Panc1 (cell line): Measurements from ENCODE around the gene ITFG1.

Experiments
- CTCF ChIP-seq: fragments of 450-650 bp; IDR thresholded peaks from 2 replicates; pipeline ENCODE4 v1.5.1; 2017; ENCODE audit warnings: mild to moderate bottlenecking
- TF ChIP-seq, protein P1 (sequence below), 2 experiments: IDR thresholded peaks; 2 replicates each; pipeline ENCODE4 v1.6.1; 2011 to 2012; ENCODE audit warnings: low read depth in 2 of 2, control low read depth in 1 of 2, low read length in 1 of 2, mild to moderate bottlenecking in 1 of 2, moderate library complexity in 1 of 2; ENCODE audit not compliant: insufficient read depth in 1 of 2

GRCh38 chr16:47310792-47311211 is 150.1 kb downstream of the ITFG1 start:
- no peak for TF ChIP-seq CTCF
- TF ChIP-seq, protein P1, sequence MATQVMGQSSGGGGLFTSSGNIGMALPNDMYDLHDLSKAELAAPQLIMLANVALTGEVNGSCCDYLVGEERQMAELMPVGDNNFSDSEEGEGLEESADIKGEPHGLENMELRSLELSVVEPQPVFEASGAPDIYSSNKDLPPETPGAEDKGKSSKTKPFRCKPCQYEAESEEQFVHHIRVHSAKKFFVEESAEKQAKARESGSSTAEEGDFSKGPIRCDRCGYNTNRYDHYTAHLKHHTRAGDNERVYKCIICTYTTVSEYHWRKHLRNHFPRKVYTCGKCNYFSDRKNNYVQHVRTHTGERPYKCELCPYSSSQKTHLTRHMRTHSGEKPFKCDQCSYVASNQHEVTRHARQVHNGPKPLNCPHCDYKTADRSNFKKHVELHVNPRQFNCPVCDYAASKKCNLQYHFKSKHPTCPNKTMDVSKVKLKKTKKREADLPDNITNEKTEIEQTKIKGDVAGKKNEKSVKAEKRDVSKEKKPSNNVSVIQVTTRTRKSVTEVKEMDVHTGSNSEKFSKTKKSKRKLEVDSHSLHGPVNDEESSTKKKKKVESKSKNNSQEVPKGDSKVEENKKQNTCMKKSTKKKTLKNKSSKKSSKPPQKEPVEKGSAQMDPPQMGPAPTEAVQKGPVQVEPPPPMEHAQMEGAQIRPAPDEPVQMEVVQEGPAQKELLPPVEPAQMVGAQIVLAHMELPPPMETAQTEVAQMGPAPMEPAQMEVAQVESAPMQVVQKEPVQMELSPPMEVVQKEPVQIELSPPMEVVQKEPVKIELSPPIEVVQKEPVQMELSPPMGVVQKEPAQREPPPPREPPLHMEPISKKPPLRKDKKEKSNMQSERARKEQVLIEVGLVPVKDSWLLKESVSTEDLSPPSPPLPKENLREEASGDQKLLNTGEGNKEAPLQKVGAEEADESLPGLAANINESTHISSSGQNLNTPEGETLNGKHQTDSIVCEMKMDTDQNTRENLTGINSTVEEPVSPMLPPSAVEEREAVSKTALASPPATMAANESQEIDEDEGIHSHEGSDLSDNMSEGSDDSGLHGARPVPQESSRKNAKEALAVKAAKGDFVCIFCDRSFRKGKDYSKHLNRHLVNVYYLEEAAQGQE (IDR thresholded peaks at IDR 0.05; ENCODE audit: insufficient read depth in 1 of 2, low read depth in 2 of 2, low read length in 1 of 2): no peak
